Measurements from ENCODE around the gene DRD2. TPM values are rescaled to one million over a fixed set of nuclear protein-coding genes. Genes with fewer than 3 reads are reported as not detected.

Gene DRD2
- total RNA-seq, 1 experiment from 2014 or later: 0.44 TPM

DNA sequence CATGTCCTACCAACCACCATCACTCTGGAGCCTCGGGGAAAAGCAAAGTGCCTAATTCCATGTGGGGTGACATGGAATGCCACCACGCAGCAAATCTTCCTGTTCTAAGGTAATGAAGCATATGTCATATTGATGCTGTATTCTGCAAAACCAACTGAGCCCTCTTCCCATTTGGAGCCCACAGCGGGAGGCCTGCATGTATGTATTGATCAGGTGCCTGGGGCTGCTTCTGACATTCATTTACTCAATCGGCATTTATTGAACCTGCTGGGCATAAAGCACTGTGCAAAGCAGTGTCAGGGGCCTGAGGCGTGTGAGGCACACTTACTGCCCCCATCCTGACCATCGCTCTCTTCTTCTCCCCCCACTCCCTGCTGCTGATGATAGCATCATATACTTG, 48.5 kb downstream of the DRD2 start:
- Histone ChIP-seq H4K20me1 (ENCODE audit: control insufficient read depth, insufficient read depth, insufficient read length) (no peaks in the 10 kb centered on the region), H2BK5ac (ENCODE audit: insufficient read length, low read length) (no peak overlapping the region), H3K56ac (ENCODE audit: insufficient read length, low read depth, low read length) (no peak overlapping the region), H3K18ac (ENCODE audit: insufficient read length, low read depth, low read length) (no peak overlapping the region), H3K4ac (ENCODE audit: low read depth, low read length) (no peak overlapping the region), H4K8ac (replicated peaks; ENCODE audit: insufficient read length, low read depth, low read length) (no peak overlapping the region), H3K27me3 (ENCODE audit: insufficient read depth, low read length) (no peaks in the 10 kb centered on the region), H2AK5ac (ENCODE audit: insufficient read length, low read length) (no peak overlapping the region), H3K23me2 (ENCODE audit: insufficient read length, low read depth, low read length, poor library complexity, severe bottlenecking) (no peaks in the 10 kb centered on the region), H2BK20ac (ENCODE audit: low read depth, low read length, poor library complexity, severe bottlenecking) (no peak overlapping the region), H3K9ac (ENCODE audit: extremely low read depth, insufficient read length, low read length) (no peak overlapping the region), H3K4me2 (ENCODE audit: insufficient read depth, insufficient read length, low read length) (no peak overlapping the region), H2BK12ac (ENCODE audit: insufficient read length, low read depth, low read length) (no peak overlapping the region), H3K23ac (ENCODE audit: insufficient read length, low read depth, low read length) (no peak overlapping the region), H3K27ac (ENCODE audit: insufficient read length, low read depth, low read length) (no peak overlapping the region), H3T11ph (ENCODE audit: low read length) (no peak overlapping the region), H3K14ac (ENCODE audit: insufficient read depth, low read length) (no peak overlapping the region), H2BK120ac (ENCODE audit: low read depth, low read length, poor library complexity, severe bottlenecking) (no peak overlapping the region), H4K5ac (ENCODE audit: insufficient read length, low read depth, low read length) (no peak overlapping the region), H3K79me2 (ENCODE audit: insufficient read depth, low read length) (no peaks in the 10 kb centered on the region), H2BK15ac (ENCODE audit: low read depth, low read length) (no peak overlapping the region), H3K4me1 (ENCODE audit: insufficient read depth, low read length) (no peaks in the 10 kb centered on the region), H2AFZ (ENCODE audit: low read length) (no peak overlapping the region), H4K91ac (ENCODE audit: insufficient read length, low read depth, low read length) (no peak overlapping the region), H3K9me3 (ENCODE audit: control insufficient read depth, low read depth, low read length) (no peaks in the 10 kb centered on the region), H3K79me1 (ENCODE audit: insufficient read depth, low read depth, low read length, poor library complexity, severe bottlenecking) (no peaks in the 10 kb centered on the region)
- no CpG with 5 or more reads among the region's 6 CpGs for WGBS (ENCODE audit: extremely low coverage, insufficient read length, low lambda C conversion rate)
- Mint-ChIP-seq H3K27me3 (ENCODE audit: low read depth) (no peaks in the 10 kb centered on the region; the same call in 1 of the 2 replicates), H3K36me3 (ENCODE audit: insufficient read depth in 1 of 3, low read depth in 3 of 3) (no peaks in the 10 kb centered on the region), H3K4me3 (no peak overlapping the region), H3K27ac (no peak overlapping the region), H3K4me1 (no peaks in the 10 kb centered on the region), H3K9me3 (no peaks in the 10 kb centered on the region)
- TF ChIP-seq, protein P1, sequence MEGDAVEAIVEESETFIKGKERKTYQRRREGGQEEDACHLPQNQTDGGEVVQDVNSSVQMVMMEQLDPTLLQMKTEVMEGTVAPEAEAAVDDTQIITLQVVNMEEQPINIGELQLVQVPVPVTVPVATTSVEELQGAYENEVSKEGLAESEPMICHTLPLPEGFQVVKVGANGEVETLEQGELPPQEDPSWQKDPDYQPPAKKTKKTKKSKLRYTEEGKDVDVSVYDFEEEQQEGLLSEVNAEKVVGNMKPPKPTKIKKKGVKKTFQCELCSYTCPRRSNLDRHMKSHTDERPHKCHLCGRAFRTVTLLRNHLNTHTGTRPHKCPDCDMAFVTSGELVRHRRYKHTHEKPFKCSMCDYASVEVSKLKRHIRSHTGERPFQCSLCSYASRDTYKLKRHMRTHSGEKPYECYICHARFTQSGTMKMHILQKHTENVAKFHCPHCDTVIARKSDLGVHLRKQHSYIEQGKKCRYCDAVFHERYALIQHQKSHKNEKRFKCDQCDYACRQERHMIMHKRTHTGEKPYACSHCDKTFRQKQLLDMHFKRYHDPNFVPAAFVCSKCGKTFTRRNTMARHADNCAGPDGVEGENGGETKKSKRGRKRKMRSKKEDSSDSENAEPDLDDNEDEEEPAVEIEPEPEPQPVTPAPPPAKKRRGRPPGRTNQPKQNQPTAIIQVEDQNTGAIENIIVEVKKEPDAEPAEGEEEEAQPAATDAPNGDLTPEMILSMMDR (conservative IDR thresholded peaks at IDR 0.05): no peak
- DNase-seq: no peak

Data from H9 (cell line).